Esophagus muscularis mucosa (tissue), 3 donors: ENCODE data around the gene ULBP3.

Experiments
- POLR2A ChIP-seq: fragments of 450-650 bp; IDR thresholded peaks from one replicate; pipeline ENCODE4 v1.6.1; 2017; ENCODE audit warnings: antibody characterized with exemption, moderate library complexity, mild to moderate bottlenecking, low read depth
- POLR2AphosphoS5 ChIP-seq, 2 donors: sonication (generic); formaldehyde crosslinking; IDR thresholded peaks; one replicate each; pipeline ENCODE4 v1.6.1; 2017; ENCODE audit warnings: antibody characterized with exemption in 2 of 2
- TF ChIP-seq, protein P1 (sequence below), 3 experiments: fragments of 200-600 bp in 2 of 3; fragments of 450-650 bp in 1 of 3; sonication (generic) in 2 of 3; IDR thresholded peaks; one replicate each; pipeline ENCODE4 v1.5.1; 2017 to 2019; ENCODE audit warnings: antibody characterized with exemption in 3 of 3, mild to moderate bottlenecking in 2 of 3, moderate library complexity in 1 of 3

GRCh38 chr6:150048099-150048498 lies 20.8 kb downstream of the ULBP3 start:
- TF ChIP-seq, protein P1, sequence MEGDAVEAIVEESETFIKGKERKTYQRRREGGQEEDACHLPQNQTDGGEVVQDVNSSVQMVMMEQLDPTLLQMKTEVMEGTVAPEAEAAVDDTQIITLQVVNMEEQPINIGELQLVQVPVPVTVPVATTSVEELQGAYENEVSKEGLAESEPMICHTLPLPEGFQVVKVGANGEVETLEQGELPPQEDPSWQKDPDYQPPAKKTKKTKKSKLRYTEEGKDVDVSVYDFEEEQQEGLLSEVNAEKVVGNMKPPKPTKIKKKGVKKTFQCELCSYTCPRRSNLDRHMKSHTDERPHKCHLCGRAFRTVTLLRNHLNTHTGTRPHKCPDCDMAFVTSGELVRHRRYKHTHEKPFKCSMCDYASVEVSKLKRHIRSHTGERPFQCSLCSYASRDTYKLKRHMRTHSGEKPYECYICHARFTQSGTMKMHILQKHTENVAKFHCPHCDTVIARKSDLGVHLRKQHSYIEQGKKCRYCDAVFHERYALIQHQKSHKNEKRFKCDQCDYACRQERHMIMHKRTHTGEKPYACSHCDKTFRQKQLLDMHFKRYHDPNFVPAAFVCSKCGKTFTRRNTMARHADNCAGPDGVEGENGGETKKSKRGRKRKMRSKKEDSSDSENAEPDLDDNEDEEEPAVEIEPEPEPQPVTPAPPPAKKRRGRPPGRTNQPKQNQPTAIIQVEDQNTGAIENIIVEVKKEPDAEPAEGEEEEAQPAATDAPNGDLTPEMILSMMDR (IDR thresholded peaks at IDR 0.05), result no peak
- TF ChIP-seq POLR2AphosphoS5 (IDR thresholded peaks at IDR 0.05) (no peak), POLR2A (no peak)
